HG02571 (cell line): ENCODE results near the gene CABP4.
"Not testable (repeated sequence)": the region's sequence is repeated elsewhere in the genome, so short reads cannot be mapped to it uniquely, and the experiment has no call there.

Experiments used
- ATAC-seq: cut with Tn5 transposase; IDR thresholded peaks from one replicate; pipeline ENCODE4 v1.9.1; 2021; ENCODE audit warnings: mild to moderate bottlenecking, moderate library complexity; ENCODE audit not compliant: unreplicated experiment

Gene CABP4

DNA sequence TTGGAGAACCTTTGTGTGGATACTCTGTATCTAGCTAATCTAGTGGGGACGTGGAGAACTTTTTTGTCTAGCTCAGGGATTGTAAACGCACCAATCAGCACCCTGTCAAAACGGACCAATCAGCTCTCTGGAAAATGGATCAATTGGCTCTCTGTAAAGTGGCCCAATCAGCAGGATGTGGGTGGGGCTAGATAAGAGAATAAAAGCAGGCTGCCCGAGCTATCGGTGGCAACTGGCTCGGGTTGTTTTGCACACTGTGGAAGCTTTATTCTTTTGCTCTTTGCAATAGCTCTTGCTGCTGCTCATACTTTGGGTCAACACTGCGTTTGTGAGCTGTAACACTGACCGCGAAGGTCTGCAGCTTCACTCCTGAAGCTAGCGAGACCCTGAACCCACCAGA, 21.5 kb downstream of the CABP4 start:
- not testable (repeated sequence) for ATAC-seq

DNA sequence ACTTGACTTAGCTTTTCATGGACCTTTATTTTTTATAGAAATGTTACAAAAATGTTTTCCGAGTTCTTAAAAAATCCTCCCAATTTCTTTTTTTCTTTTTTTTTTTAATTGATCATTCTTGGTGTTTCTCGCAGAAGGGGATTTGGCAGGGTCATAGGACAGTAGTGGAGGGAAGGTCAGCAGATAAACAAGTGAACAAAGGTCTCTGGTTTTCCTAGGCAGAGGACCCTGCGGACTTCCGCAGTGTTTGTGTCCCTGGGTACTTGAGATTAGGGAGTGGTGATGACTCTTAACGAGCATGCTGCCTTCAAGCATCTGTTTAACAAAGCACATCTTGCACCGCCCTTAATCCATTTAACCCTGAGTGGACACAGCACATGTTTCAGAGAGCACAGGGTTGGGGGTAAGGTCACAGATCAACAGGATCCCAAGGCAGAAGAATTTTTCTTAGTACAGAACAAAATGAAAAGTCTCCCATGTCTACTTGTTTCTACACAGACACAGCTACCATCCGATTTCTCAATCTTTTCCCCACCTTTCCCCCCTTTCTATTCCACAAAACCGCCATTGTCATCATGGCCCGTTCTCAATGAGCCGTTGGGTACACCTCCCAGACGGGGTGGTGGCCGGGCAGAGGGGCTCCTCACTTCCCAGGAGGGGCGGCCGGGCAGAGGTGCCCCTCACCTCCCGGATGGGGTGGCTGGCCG, 22.3 kb downstream of the CABP4 start:
- not testable (repeated sequence) for ATAC-seq

- no peak for ATAC-seq
Observed at GRCh38 chr11:67482275-67482826, 27.2 kb downstream of the CABP4 start.

DNA sequence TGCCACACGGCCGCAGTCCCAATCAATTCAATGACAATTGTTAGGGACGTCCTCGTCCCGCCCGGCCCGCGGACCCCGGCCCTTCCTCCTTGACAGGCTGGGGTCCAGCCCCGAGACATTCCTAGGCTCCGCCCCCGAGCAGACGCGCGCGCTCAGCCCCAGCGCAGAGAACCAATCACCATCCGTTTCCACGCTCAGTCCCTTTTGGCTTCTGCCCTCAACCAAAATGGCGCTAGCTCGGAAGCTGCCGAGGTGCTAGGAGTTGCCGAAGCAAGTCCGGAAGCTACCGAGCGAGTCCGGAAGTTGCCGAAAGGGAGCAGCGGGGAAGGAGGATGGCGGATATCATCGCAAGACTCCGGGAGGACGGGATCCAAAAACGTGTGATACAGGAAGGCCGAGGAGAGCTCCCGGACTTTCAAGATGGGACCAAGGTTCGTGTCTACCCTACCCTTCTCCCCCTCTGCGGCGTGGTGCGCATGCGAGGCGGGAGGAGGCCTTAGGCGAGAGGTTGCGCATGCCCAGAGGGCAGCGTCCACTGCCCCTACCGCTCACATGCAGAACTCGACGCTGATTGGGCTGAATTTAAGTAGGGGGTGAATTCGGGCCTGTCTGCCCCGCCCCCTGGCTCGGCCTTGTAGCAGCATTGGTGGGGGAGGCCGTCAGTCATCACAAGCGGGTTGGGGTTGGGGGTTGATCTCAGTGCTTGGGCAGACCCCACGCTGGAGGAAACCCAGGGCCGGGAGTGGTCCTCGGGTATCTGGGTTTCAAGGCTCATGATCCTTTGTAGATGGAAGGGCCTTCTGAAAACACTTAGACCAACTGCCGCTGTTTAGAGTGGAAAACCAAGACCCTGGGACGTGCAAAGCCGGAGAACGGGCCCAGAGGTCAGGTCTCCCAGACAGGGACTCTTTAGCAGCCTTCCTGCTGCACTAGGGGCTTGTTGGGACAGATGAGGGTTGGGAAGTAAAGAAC, 28.0 kb downstream of the CABP4 start, which contains the start of gene AIP:
TSS of gene AIP (plus strand) at position 200 of the 972 bp plus-strand sequence. CDS start at position 333, 133 bp downstream.
- ATAC-seq, result peak; percentile 57

- no peak for ATAC-seq
Observed at GRCh38 chr11:67483831-67484665, 28.9 kb downstream of the CABP4 start.

DNA sequence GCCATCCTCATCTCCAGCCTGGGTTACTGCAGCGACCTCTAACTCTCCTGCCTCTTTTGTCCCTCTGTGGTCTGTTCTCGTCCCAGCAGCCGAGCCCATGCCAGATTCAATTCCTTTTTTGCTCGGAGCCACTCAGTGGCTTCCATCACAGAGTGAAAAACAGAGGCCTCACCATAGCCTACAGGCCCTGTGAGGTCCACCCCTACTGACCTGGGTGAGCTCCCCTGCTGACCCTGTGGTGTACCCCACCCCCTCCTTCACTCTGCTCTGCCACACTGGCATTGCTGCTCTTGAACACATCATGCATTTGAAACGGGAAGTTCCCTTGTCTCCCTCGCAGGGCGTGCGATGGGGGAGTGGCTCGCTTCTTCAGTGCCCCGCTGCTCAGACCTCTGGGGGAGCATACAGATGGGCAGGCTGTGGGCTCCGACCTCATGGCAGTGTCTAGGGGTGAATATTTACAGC, 29.7 kb downstream of the CABP4 start:
- no peak for ATAC-seq

DNA sequence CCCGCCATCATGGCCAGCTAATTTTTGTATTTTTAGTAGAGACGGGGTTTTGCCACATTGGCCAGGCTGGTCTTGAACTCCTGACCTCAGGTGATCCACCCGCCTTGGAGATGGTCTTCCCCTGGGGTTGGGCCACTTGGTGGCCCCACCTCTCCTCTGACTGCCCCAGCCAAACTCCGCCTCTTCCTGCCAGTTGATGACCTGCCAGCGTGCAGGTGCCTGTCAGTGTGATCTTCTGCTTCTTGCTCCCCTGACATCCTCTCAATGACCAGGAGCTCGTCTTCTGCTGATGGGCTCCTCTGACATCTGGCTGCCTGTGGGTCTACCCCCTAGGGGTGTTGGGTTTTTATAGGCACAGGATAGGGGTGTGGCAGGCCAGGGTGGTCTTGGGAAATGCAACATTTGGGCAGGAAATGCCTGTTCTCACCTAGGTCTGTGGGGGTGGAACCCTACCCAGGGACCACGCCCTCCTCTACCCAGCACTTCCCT, 30.8 kb downstream of the CABP4 start:
- ATAC-seq, result not testable (repeated sequence)

DNA sequence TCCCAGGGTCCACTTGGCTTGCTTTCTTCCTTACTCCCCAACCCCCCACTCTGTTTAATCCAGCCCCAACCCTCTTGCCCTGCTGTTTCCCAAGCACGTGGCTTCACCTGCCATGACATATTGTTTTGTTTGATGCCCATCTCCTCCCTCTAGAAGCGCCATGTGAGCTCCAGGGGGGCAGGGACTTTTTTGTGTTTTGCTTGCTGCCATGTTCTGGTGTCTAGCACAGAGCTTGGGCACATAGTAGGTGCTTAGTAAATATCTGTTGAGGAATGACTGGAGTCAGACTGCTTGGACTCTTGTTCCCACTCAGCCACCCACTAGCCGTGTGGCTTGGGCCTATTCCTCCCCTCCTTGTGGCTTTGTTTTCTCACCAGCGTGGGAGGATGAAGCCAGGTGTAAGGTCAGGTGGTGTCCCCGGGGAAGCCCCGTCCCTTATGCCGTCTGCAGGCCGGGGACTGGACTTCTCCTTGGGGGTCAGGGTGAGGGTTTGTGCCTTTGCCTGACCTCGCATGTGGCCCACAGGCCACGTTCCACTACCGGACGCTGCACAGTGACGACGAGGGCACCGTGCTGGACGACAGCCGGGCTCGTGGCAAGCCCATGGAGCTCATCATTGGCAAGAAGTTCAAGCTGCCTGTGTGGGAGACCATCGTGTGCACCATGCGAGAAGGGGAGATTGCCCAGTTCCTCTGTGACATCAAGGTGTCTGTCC, 31.5 kb downstream of the CABP4 start:
- ATAC-seq, result peak; percentile 33

- no peak for ATAC-seq
Observed at GRCh38 chr11:67489203-67489884, 34.2 kb downstream of the CABP4 start.

DNA sequence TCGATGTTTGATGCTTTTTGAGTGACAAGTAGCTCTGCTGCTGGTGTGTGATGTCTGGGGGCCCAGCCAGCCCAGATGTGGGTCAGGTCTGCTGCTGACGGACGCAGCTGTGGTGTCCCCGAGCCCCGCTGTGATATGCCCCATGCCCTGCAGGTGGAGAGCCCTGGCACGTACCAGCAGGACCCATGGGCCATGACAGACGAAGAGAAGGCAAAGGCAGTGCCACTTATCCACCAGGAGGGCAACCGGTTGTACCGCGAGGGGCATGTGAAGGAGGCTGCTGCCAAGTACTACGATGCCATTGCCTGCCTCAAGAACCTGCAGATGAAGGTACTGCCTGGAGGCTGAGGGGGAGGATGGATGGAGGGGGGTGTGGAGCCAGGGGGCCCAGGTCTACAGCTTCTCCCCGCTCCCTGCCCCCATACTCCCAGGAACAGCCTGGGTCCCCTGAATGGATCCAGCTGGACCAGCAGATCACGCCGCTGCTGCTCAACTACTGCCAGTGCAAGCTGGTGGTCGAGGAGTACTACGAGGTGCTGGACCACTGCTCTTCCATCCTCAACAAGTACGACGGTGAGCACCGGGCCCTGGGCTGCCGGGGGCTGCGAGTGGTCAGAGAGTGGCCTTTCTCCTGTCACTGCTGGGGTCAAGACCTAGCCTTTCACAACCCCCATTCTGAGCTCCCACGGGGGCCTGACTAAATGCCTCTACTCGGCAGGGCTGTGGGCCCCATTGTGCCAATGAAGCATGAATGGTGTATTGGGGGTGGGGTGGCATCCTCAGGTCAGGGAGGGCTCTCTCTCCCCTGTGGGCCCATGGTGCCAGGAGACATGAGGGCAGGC, 35.0 kb downstream of the CABP4 start:
- ATAC-seq, result no peak

- ATAC-seq, result no peak
Observed at GRCh38 chr11:67490727-67491065, 35.5 kb downstream of the CABP4 start.

GRCh38 chr11:67491276-67492068, 36.3 kb downstream of the CABP4 start:
- no peak for ATAC-seq

DNA sequence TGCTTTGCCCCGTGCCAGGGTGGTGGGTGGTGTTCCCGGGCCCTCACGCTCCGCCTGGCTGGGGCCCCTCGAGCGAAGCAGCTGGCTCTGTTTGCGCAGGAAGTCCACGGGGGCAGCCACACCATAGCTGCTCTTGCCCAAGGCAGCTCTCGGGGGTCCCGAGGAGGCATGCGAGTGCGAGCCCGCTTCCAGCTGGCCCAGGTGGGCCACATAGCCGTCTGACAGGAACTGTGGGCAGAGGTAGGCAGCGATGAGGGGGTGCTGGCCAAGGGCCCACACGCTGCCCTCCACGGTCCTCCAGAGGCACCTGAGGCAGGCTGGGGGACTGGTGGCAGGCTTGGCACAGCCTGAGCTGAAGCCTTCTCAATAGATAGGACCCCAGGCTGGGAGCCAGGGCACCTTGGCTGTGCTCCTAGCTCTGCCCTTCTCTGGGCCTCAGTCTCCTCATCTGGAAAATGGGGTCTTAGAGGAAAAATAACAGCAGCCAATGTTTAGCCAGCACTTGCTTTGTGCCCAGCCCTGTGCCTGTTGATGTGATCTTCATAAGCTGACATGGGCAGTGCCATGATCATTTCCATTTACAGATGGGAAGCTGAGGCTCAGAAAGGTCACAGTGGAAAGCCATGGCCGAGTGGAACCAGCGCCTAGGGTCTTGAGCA, 37.0 kb downstream of the CABP4 start:
- ATAC-seq, result no peak

GRCh38 chr11:67492801-67493547, 37.8 kb downstream of the CABP4 start:
- ATAC-seq, result no peak

DNA sequence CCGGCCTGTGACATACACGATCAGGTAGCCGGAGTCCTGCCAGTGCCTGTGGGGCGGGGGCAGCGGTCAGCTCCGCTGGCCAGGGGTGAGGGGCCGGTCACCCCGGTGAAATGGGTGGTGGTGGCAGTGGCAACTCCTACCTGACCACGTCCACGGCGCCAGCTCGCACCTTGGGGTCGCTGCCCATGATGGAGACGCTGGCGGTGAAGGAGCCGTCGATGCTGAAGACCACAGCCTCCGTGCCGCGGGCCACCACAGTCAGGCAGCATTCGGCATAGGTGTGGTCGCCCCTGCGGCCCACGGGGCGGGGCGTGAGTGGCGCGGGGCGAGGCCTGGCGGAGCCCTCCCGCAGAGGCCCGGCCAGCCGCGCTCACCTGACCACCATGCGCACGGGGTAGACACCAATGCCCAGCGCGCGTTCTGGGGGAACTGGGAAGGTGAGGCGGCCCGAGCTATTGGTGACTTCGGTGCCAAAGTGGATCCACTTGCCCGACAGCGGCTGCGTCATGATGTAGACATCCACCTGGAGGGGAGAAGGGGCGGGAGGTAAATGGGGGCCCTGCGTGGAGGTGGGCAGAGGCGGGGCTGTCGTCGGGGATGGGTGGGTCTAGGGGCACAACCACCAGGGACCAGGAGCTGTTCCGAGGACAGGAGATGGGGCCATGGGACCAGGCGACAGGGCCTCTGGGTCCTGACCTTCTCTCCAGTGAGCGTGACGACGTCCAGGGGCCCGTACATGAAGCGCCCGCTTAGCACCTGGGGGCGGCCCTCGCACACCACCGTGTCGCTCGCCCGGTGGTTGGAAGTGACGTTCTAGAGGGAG, 38.6 kb downstream of the CABP4 start:
- ATAC-seq, result no peak
